Skeletal muscle tissue (tissue), 4 donors: ENCODE data around the gene PSENEN. TPM values are rescaled to one million over a fixed set of nuclear protein-coding genes. Genes with fewer than 3 reads are reported as not detected.

Experiments used
- H3K27ac ChIP-seq: one replicate; pipeline ENCODE4 v1.7.0; 2013; ENCODE audit warnings: mild to moderate bottlenecking, low read depth, low read length, inconsistent platforms
- H3K27me3 ChIP-seq, 3 donors: one replicate each; pipeline ENCODE4 v1.7.0; 2013; ENCODE audit warnings: low read length in 3 of 3; ENCODE audit not compliant: control insufficient read depth in 3 of 3, insufficient read depth in 3 of 3
- H3K36me3 ChIP-seq, 3 donors: one replicate each; pipeline ENCODE4 v1.7.0; 2013; ENCODE audit warnings: low read length in 3 of 3; ENCODE audit not compliant: control insufficient read depth in 3 of 3, insufficient read depth in 3 of 3
- H3K4me1 ChIP-seq, 3 donors: one replicate each; pipeline ENCODE4 v1.7.0; 2013; ENCODE audit warnings: low read length in 3 of 3, mild to moderate bottlenecking in 3 of 3; ENCODE audit not compliant: control insufficient read depth in 3 of 3, insufficient read depth in 3 of 3
- H3K4me3 ChIP-seq, 3 donors: one replicate each; pipeline ENCODE4 v1.7.0; 2013; ENCODE audit warnings: low read length in 3 of 3
- H3K9ac ChIP-seq, 3 donors: one replicate each; pipeline ENCODE4 v1.7.0; 2013; ENCODE audit warnings: low read length in 3 of 3, mild to moderate bottlenecking in 3 of 3, moderate library complexity in 2 of 3, low read depth in 1 of 3
- H3K9me3 ChIP-seq, 3 donors: one replicate each; pipeline ENCODE4 v1.7.0; 2013; ENCODE audit warnings: low read length in 3 of 3; ENCODE audit not compliant: control insufficient read depth in 3 of 3
- total RNA-seq: library from RNA; depleted of rRNA; stranded (reverse); fragments of >200 nt; gene quantifications from one replicate; pipeline ENCODE4 v1.2.3, GENCODE V29; 2014
- donor health status: Osteomylitis.

The PSENEN gene
- total RNA-seq, 1 donor from 2014 or later, result 7.8 TPM

GRCh38 chr19:35788205-35788960 is 42.9 kb downstream of the PSENEN start:
- H3K27ac ChIP-seq, result no peak overlapping the region
- no peak overlapping the region for H3K9ac ChIP-seq
- no peaks in the 10 kb centered on the region for H3K9me3 ChIP-seq
- H3K4me3 ChIP-seq, result no peak overlapping the region
- no peaks in the 10 kb centered on the region for H3K4me1 ChIP-seq
- H3K36me3 ChIP-seq, result peaks cover 0 to 5% (median 2%) of the 10 kb centered on the region in 3 donors
- no peaks in the 10 kb centered on the region for H3K27me3 ChIP-seq

GRCh38 chr19:35789195-35789977 is 43.9 kb downstream of the PSENEN start:
- Histone ChIP-seq H3K27ac (no peak overlapping the region), H3K36me3 (peaks cover 0 to 5% (median 2%) of the 10 kb centered on the region in 3 donors), H3K27me3 (no peaks in the 10 kb centered on the region), H3K4me1 (no peaks in the 10 kb centered on the region), H3K4me3 (no peak overlapping the region), H3K9me3 (no peaks in the 10 kb centered on the region), H3K9ac (no peak overlapping the region)

- peaks cover 0 to 5% (median 2%) of the 10 kb centered on the region in 3 donors for H3K36me3 ChIP-seq
These were observed 44.8 kb downstream of the PSENEN start for GRCh38 chr19:35789978-35790944.

GRCh38 chr19:35790981-35791813 is 45.7 kb downstream of the PSENEN start:
- H3K4me3 ChIP-seq, result no peak overlapping the region
- no peak overlapping the region for H3K27ac ChIP-seq
- no peak overlapping the region for H3K9ac ChIP-seq
- H3K27me3 ChIP-seq, result peaks cover 0 to 4% (median 3%) of the 10 kb centered on the region in 3 donors
- H3K36me3 ChIP-seq, result peaks cover 0 to under 1% (median 0%) of the 10 kb centered on the region in 3 donors
- H3K4me1 ChIP-seq, result no peaks in the 10 kb centered on the region
- no peaks in the 10 kb centered on the region for H3K9me3 ChIP-seq

More at GRCh38 chr19:35789978-35790944, 44.8 kb downstream of the PSENEN start:
- H3K9ac ChIP-seq, result no peak overlapping the region
- peaks cover 0 to under 1% (median 0%) of the 10 kb centered on the region in 3 donors for H3K27me3 ChIP-seq
- H3K9me3 ChIP-seq, result no peaks in the 10 kb centered on the region
- H3K4me3 ChIP-seq, result no peak overlapping the region
- no peaks in the 10 kb centered on the region for H3K4me1 ChIP-seq
- no peak overlapping the region for H3K27ac ChIP-seq

- H3K9ac ChIP-seq, result no peak overlapping the region
- H3K4me3 ChIP-seq, result no peak overlapping the region
- H3K4me1 ChIP-seq, result no peaks in the 10 kb centered on the region
- H3K27me3 ChIP-seq, result peaks cover 5 to 11% (median 9%) of the 10 kb centered on the region in 3 donors
- H3K36me3 ChIP-seq, result no peaks in the 10 kb centered on the region
- H3K27ac ChIP-seq, result no peak overlapping the region
- no peaks in the 10 kb centered on the region for H3K9me3 ChIP-seq
These were observed 46.4 kb downstream of the PSENEN start for GRCh38 chr19:35791814-35792279.

- H3K36me3 ChIP-seq, result no peaks in the 10 kb centered on the region
- H3K4me1 ChIP-seq, result no peaks in the 10 kb centered on the region
- H3K9me3 ChIP-seq, result no peaks in the 10 kb centered on the region
- no peak overlapping the region for H3K4me3 ChIP-seq
- H3K27me3 ChIP-seq, result peaks cover 10 to 15% (median 13%) of the 10 kb centered on the region in 3 donors
- H3K9ac ChIP-seq, result no peak overlapping the region
- H3K27ac ChIP-seq, result no peak overlapping the region
These were observed 46.9 kb downstream of the PSENEN start for GRCh38 chr19:35792312-35792711.

GRCh38 chr19:35792888-35793287 is 47.4 kb downstream of the PSENEN start:
- no peak overlapping the region for H3K4me3 ChIP-seq
- no peaks in the 10 kb centered on the region for H3K4me1 ChIP-seq
- H3K36me3 ChIP-seq, result no peaks in the 10 kb centered on the region
- no peak overlapping the region for H3K9ac ChIP-seq
- peaks cover 14 to 19% (median 17%) of the 10 kb centered on the region in 3 donors for H3K27me3 ChIP-seq
- H3K9me3 ChIP-seq, result no peaks in the 10 kb centered on the region
- no peak overlapping the region for H3K27ac ChIP-seq

- H3K4me1 ChIP-seq, result no peaks in the 10 kb centered on the region
- no peak overlapping the region for H3K9ac ChIP-seq
- peaks cover 15 to 22% (median 20%) of the 10 kb centered on the region in 3 donors for H3K27me3 ChIP-seq
- no peaks in the 10 kb centered on the region for H3K9me3 ChIP-seq
- H3K36me3 ChIP-seq, result no peaks in the 10 kb centered on the region
- no peak overlapping the region for H3K27ac ChIP-seq
- H3K4me3 ChIP-seq, result no peak overlapping the region
These were observed 48.1 kb downstream of the PSENEN start for GRCh38 chr19:35793381-35794165.
